ENCODE measurements around the gene LYST.

Gene LYST

DNA sequence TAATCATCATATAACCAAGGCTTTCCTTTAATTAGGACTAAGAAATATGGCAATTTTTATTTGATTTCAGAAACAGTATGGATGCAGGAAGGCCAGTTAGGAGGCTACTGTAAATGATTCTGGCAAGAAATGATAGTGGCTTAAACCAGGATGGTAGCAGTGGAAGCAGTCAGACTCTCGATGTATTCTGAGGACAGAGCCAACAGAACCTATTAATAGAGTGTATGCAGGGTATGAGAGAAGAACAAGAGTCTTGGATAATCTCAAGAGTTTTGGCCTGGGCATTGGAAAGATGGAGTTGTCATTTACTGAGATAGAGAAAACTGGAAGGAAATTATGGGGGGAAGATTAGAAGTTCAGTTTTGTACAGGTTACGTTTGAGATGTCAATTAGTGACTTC lies 143.8 kb downstream of the LYST start:
- Mint-ChIP-seq H3K27me3 (ENCODE audit: low read depth, poor library complexity) (no peaks in the 10 kb centered on the region), H3K36me3 (ENCODE audit: low read depth) (no peaks in the 10 kb centered on the region), H3K27ac (no peak overlapping the region), H3K4me3 (no peak overlapping the region), H3K4me1 (no peaks in the 10 kb centered on the region), H3K9me3 (no peaks in the 10 kb centered on the region)
- no peak for DNase-seq
- TF ChIP-seq, protein P1, sequence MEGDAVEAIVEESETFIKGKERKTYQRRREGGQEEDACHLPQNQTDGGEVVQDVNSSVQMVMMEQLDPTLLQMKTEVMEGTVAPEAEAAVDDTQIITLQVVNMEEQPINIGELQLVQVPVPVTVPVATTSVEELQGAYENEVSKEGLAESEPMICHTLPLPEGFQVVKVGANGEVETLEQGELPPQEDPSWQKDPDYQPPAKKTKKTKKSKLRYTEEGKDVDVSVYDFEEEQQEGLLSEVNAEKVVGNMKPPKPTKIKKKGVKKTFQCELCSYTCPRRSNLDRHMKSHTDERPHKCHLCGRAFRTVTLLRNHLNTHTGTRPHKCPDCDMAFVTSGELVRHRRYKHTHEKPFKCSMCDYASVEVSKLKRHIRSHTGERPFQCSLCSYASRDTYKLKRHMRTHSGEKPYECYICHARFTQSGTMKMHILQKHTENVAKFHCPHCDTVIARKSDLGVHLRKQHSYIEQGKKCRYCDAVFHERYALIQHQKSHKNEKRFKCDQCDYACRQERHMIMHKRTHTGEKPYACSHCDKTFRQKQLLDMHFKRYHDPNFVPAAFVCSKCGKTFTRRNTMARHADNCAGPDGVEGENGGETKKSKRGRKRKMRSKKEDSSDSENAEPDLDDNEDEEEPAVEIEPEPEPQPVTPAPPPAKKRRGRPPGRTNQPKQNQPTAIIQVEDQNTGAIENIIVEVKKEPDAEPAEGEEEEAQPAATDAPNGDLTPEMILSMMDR (IDR thresholded peaks at IDR 0.05), result no peak

DNA sequence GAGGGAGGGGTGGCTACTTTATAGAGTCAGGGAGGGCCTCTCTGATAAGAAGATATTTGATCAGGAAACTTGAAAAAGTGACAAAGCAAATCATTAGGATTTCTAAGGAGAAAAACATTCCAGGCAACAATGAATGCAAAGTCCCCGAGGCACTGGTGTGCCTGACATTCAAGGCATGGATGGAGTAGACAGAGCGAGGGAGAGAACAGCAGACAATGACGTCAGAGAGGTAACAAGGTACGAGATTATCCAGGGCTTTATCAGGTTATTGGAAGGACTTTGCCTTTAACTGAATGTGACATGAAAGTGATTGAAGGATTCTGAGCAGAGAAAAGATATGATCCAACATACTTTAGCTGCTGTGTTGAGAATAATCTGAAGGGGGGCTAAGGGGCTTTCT lies 144.7 kb downstream of the LYST start:
- TF ChIP-seq, protein P1 (IDR thresholded peaks at IDR 0.05), result no peak

DNA sequence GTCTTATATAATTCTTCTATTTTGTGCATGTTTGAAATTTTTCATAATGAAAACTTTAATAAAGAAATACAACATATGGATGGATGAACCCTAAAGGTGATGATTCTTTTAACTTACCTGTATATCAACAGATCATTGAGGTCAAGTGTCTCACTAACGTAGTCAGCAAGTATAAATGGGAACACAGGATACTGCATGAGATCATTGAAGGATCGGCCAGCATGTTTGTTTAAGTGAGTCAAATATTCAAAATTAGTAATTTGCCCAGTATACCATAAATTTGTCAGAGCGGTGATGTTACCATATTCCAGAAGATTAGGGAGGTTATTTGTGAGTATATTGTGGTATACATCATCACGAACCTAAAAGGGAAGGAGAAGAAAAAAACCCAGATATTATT lies 146.2 kb downstream of the LYST start:
- H3K27me3 Mint-ChIP-seq (ENCODE audit: low read depth, poor library complexity), result no peaks in the 10 kb centered on the region
- no peak overlapping the region for H3K27ac Mint-ChIP-seq
- no peaks in the 10 kb centered on the region for H3K9me3 Mint-ChIP-seq
- TF ChIP-seq, protein P1 (IDR thresholded peaks at IDR 0.05), result no peak
- H3K4me3 Mint-ChIP-seq, result no peak overlapping the region
- H3K36me3 Mint-ChIP-seq (ENCODE audit: low read depth), result no peaks in the 10 kb centered on the region
- no peaks in the 10 kb centered on the region for H3K4me1 Mint-ChIP-seq
- DNase-seq, result no peak

More for the DNA sequence above, 144.7 kb downstream of the LYST start:
- no peaks in the 10 kb centered on the region for H3K9me3 Mint-ChIP-seq
- no peak overlapping the region for H3K4me3 Mint-ChIP-seq
- H3K27me3 Mint-ChIP-seq (ENCODE audit: low read depth, poor library complexity), result no peaks in the 10 kb centered on the region
- H3K36me3 Mint-ChIP-seq (ENCODE audit: low read depth), result no peaks in the 10 kb centered on the region
- H3K27ac Mint-ChIP-seq, result no peak overlapping the region
- no peak for DNase-seq
- H3K4me1 Mint-ChIP-seq, result no peaks in the 10 kb centered on the region

DNA sequence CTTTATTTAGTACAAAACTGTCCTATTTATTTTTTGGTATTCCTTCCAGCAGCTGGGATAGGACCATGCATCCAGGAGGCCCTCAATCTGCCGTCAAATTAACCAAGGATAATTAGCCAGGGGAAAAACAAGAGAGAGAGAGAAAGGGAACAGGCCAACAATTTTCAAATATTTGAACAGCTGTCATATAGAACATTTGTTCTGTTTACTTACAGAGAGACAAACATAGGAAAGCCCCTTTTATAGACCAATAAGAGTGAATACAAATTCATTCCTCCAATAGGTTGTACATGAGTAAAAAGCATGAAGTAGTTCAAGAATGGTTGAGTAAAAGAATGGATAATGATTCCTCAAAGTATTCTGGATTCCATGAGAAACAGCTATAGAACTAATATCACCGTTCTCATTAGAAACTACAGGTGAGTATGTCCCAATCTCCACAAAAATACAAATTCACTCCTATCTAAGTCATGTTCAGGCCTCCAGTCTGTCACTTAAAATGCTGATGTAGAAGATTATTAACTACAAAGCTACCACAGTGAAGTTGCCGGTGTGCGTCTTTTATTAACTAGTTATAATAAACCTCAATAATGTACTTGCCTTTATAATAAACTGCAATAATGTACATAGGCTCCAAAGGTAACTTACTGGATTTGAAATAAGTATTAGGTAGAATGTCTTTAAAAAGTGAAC lies 152.4 kb downstream of the LYST start:
- Mint-ChIP-seq H3K27ac (no peak overlapping the region), H3K4me1 (peaks cover 7% of the 10 kb centered on the region)

DNA sequence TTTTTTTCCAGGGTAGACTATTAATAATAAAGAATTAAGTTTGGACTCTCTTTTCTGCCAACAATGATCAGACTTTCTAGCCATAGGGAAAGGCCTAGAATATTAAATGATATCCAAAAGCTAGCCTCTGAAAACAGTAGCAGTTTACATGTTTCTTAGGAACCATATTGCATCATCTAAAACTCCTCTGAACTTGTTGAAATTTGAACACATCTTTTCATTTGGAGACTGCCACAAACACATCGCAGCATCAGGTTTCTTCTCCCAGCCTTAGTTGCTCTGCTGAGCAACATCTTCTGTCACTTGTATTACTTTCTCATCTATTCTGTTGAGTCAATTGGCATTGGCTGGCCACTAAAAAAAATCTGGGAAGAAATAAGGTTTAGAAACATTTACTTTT lies 153.9 kb downstream of the LYST start:
- TF ChIP-seq, protein P1 (IDR thresholded peaks at IDR 0.05), result no peak
- no peaks in the 10 kb centered on the region for H3K9me3 Mint-ChIP-seq
- H3K27ac Mint-ChIP-seq, result no peak overlapping the region
- no peaks in the 10 kb centered on the region for H3K27me3 Mint-ChIP-seq (ENCODE audit: low read depth, poor library complexity)
- no peak for DNase-seq
- no peak overlapping the region for H3K4me3 Mint-ChIP-seq
- no peaks in the 10 kb centered on the region for H3K36me3 Mint-ChIP-seq (ENCODE audit: low read depth)
- H3K4me1 Mint-ChIP-seq, result peaks cover 7% of the 10 kb centered on the region

More for the DNA sequence above, 152.4 kb downstream of the LYST start:
- TF ChIP-seq, protein P1 (IDR thresholded peaks at IDR 0.05), result no peak
- H3K9me3 Mint-ChIP-seq, result no peaks in the 10 kb centered on the region
- H3K27me3 Mint-ChIP-seq (ENCODE audit: low read depth, poor library complexity), result no peaks in the 10 kb centered on the region
- no peak for DNase-seq
- no peak overlapping the region for H3K4me3 Mint-ChIP-seq
- H3K36me3 Mint-ChIP-seq (ENCODE audit: low read depth), result no peaks in the 10 kb centered on the region

DNA sequence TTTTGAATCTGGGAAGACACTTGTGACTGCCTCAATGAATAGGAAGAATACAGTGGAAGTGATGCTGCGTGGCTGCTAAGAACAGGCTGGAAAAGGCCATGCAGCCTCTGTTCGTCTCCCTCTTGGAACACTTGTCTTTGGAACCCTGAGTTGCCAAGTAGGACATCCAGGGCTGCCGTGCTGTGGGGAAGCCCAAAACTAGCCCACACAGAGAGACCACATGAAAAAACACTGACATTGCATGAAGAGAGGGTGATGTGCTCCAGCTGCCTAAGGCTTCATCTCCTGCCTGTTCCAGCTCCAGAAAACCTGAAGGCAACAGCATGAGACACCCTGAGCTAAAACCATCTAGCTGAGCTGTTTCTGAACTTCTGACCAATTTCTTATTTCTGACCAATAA lies 156.0 kb downstream of the LYST start:
- no peaks in the 10 kb centered on the region for H3K27me3 Mint-ChIP-seq (ENCODE audit: low read depth, poor library complexity)
- no peaks in the 10 kb centered on the region for H3K9me3 Mint-ChIP-seq
- TF ChIP-seq, protein P1 (IDR thresholded peaks at IDR 0.05), result no peak
- no peak overlapping the region for H3K4me3 Mint-ChIP-seq
- DNase-seq, result no peak
- no peaks in the 10 kb centered on the region for H3K36me3 Mint-ChIP-seq (ENCODE audit: low read depth)
- peaks cover 7% of the 10 kb centered on the region for H3K4me1 Mint-ChIP-seq
- H3K27ac Mint-ChIP-seq, result no peak overlapping the region
